Thyroid gland (tissue), 4 donors: ENCODE data around the gene OR9Q1.

Experiments
- POLR2A ChIP-seq, 2 donors: fragments of 450-650 bp; IDR thresholded peaks; one replicate each; pipeline ENCODE4 v1.6.1; 2017; ENCODE audit warnings: antibody characterized with exemption in 2 of 2, mild to moderate bottlenecking in 2 of 2, moderate library complexity in 1 of 2
- TF ChIP-seq, protein P1 (sequence below), 6 experiments: fragments of 200-600 bp in 3 of 6; fragments of 450-650 bp in 3 of 6; sonication (generic) in 3 of 6; IDR thresholded peaks; one replicate each; pipeline ENCODE4 v1.5.1; 2016 to 2019; ENCODE audit warnings: antibody characterized with exemption in 6 of 6, mild to moderate bottlenecking in 2 of 6, inconsistent platforms in 1 of 6, moderate library complexity in 1 of 6

DNA sequence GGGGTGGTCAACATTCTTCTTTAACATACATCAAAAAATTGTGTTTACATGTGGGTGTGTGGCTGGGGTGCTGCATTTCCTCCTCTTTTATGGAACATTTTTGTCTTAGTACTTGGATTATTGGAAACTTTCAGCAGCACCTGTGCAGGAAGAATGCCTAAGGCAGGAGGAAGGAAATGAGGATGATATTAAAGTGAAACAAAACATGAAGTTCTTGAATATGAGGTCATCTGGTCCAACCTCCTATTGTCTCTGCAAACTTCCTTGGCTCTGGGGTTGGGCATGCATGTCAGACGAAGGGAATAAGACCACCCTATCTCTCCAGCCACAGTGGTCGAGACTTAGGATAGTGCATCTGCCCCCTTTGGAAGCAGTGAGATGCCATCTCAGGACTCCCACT lies 20.6 kb upstream of the OR9Q1 start:
- TF ChIP-seq, protein P1, sequence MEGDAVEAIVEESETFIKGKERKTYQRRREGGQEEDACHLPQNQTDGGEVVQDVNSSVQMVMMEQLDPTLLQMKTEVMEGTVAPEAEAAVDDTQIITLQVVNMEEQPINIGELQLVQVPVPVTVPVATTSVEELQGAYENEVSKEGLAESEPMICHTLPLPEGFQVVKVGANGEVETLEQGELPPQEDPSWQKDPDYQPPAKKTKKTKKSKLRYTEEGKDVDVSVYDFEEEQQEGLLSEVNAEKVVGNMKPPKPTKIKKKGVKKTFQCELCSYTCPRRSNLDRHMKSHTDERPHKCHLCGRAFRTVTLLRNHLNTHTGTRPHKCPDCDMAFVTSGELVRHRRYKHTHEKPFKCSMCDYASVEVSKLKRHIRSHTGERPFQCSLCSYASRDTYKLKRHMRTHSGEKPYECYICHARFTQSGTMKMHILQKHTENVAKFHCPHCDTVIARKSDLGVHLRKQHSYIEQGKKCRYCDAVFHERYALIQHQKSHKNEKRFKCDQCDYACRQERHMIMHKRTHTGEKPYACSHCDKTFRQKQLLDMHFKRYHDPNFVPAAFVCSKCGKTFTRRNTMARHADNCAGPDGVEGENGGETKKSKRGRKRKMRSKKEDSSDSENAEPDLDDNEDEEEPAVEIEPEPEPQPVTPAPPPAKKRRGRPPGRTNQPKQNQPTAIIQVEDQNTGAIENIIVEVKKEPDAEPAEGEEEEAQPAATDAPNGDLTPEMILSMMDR (IDR thresholded peaks at IDR 0.05): no peak
- TF ChIP-seq POLR2A (IDR thresholded peaks at IDR 0.05): no peak
